GM10248 (cell line): ENCODE measurements around the gene LY6G5C.

Experiments
- CTCF ChIA-PET: fragments of 300-600 bp; sonication (Branson Sonifier 250); formaldehyde crosslinking; extraction: SDS; loops from one replicate; lab custom pipeline; 2021; ENCODE audit warnings: antibody characterized with exemption; lab: Yijun Ruan, JAX
- POLR2A ChIA-PET: fragments of 350-650 bp; sonication (Branson Sonifier 250); formaldehyde crosslinking; extraction: SDS; loops from one replicate; lab custom pipeline; 2020; ENCODE audit warnings: antibody characterized with exemption; lab: Yijun Ruan, JAX
- DNase-seq: peaks from one replicate; pipeline ENCODE4 v3.0.0; 2012; ENCODE audit errors: extremely low spot score
- TF ChIP-seq, protein P1 (sequence below): IDR thresholded peaks from 2 replicates; pipeline ENCODE4 v1.5.1; 2012; ENCODE audit warnings: mild to moderate bottlenecking, low read depth; ENCODE audit errors: extremely low read depth, missing control alignments, control extremely low read depth

The LY6G5C gene, protein sequence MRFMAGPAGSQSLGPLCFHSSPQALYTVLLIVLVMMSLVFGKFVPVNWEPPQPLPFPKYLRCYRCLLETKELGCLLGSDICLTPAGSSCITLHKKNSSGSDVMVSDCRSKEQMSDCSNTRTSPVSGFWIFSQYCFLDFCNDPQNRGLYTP

DNA sequence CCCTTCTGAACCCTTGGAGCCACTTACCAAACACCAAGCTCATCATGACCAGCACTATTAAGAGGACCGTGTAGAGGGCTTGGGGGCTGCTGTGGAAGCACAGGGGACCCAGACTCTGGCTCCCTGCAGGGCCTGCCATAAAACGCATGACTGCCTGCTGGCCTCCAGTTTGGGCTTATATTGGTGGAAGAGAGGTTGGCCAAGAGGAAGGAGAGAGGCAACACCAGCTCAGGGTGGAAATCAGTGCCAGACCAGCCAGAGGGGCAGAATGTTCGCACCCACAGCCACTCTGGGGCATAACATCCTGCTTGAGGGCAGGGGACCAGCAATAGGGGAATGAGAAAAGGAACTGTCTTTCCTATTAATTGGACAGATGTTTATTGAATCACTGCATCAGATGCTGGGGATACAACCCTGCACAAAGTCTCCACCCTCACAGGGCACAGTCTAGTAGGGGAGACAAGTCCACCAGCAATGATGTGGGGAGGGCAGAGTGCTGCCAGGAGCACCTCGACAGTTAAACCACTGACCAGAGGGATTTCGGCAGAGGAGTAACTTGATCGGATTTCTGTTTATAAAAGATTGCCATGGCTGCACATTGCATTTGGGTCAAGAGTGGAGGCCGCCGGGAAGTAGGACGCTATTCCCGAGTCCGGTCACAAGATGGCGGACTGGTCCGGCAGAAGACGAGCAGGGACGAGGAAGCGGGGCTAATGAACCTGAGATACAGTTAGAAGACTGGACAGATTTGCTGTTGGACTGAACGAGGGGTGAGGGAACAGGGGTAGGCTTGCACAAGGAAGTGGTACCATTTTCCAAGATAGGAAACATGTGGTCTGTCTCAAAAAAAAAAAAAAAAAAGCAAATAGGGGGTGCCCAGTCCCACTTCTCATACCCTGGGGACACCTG lies at the start of gene LY6G5C:
TSS of gene LY6G5C (minus strand) at position 842 of the 909 bp plus-strand sequence. CDS start at position 148, 694 bp downstream.
- POLR2A ChIA-PET, result interaction anchor here (0.6 kb wide), 1 partner anchor 10 kb away, joined by 3 read pairs; no protein-coding TSS in a partner anchor
- TF ChIP-seq, protein P1, sequence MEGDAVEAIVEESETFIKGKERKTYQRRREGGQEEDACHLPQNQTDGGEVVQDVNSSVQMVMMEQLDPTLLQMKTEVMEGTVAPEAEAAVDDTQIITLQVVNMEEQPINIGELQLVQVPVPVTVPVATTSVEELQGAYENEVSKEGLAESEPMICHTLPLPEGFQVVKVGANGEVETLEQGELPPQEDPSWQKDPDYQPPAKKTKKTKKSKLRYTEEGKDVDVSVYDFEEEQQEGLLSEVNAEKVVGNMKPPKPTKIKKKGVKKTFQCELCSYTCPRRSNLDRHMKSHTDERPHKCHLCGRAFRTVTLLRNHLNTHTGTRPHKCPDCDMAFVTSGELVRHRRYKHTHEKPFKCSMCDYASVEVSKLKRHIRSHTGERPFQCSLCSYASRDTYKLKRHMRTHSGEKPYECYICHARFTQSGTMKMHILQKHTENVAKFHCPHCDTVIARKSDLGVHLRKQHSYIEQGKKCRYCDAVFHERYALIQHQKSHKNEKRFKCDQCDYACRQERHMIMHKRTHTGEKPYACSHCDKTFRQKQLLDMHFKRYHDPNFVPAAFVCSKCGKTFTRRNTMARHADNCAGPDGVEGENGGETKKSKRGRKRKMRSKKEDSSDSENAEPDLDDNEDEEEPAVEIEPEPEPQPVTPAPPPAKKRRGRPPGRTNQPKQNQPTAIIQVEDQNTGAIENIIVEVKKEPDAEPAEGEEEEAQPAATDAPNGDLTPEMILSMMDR, result peak; percentile 77

DNA sequence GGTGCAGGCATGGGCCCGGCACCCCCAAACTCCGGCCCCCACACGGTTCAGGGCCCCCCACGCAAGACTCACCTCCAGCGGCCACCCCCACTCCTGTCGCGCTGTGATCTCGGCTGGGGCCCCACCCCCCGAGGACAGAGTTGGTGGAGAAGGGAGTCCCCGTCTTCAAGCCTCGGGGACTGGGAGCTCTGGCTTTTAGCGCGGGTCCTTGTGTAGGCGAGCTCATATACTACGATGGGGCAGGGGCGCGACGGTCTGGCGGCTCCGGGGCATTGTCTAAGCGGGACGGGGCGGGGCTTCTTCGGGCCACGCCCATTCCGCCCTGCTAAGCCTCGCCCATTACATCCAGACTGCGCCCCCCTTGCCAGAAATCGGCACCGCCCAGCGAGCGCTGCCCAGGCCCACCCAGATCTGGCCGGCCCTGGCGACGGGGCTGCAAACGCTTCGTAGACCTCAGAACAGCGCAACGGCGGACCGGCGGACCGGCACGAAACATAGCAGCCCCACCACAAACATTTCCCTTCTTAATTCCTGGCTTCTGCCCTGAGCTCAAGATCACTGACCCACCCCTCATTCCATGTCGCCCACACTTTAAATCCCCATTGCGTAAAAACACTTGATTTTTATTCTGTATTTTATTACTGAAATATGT lies 49.2 kb upstream of the LY6G5C start:
- ChIA-PET CTCF (interaction anchor here (0.7 to 7.2 kb wide), 26 partner anchors 9 to 138 kb away, joined by 3 to 64 read pairs (median 6); partner anchors contain the start of genes ABHD16A, C6orf47, CLIC1 and LSM2), POLR2A (interaction anchor here (0.5 to 1.1 kb wide), 3 partner anchors 9 to 97 kb away, joined by 4 to 6 read pairs (median 6); partner anchors contain the start of genes HSPA1A, HSPA1B and HSPA1L)
- DNase-seq, result peak; percentile 83
- TF ChIP-seq, protein P1, result no peak

More for the DNA sequence above, at the start of gene LY6G5C:
- CTCF ChIA-PET, result interaction anchor here (0.6 to 2.9 kb wide), 20 partner anchors 8 to 290 kb away, joined by 3 to 20 read pairs (median 4); partner anchors contain the start of genes ABHD16A, CSNK2B, HSPA1A and HSPA1L
- DNase-seq, result peak; percentile 83

DNA sequence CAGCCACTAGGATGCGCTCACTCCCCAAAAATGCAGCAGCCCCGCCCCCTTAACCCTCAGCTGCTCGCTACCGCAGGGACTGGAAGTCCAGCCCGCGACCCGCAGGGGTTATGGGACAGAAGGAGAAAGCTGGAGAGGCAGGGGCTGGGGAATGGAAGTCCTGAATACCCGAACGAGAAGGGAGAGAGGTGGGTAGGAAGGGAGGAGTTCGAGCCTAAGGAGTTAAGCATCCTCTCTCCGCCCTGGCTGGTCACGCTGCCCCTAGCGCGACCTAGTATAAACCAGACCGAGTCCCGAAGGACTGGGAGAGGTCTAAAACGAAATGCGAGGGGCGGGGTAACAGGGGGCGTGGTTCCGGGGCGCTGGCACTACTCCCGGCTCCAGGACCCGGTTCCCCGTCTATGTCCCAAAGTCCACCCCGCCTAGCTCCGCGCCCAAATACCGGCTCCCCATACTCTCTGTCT lies 48.7 kb upstream of the LY6G5C start:
- peak; percentile 79 for DNase-seq
- CTCF ChIA-PET, result interaction anchor here (0.7 to 7.2 kb wide), 23 partner anchors 9 to 139 kb away, joined by 3 to 64 read pairs (median 6); partner anchors contain the start of genes ABHD16A, CLIC1, LSM2 and LY6G5C
- TF ChIP-seq, protein P1, result peak; percentile 87
- POLR2A ChIA-PET, result interaction anchor here (0.5 to 1.1 kb wide), 3 partner anchors 86 to 1097 kb away, joined by 4 to 6 read pairs (median 5); partner anchors contain the start of genes HSPA1A, HSPA1B and HSPA1L

DNA sequence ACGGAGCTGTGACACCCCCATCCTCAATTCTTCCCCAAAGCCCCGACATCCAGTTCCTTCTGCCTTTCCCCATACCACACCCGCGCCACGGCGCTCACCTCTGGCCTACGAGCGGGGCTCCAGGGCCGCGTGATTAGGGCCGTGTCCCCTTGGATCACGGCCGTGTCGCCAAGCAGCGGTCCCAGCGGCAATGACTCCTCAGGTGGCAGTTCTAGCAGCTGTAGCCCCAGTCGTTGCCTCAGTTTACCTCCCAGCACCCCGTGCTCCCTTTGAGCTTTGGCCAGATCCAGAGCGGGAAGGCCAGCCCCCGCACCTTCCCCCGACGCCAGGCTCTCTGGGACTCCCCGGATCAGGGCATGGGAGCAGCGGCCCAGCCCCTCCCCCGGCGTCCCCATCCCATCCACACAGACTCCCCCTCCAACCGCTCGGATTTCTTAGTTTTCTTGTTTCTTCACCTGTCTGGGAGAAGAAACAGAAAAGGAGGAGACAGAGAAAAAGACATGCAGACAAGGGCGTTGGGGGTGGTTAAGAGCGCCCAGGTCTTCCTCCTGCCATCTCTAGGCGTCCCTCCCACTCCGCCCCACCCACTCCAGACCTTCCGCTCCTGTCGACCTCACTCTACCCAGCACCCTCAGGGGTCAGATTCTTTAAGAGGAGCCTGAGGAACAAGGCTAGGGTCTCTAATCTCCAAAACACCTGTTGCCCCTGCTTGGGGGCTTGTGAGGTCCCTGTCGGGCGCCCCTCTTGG lies 48.1 kb upstream of the LY6G5C start, which contains the start of gene DDAH2:
TSS of gene DDAH2 (minus strand) at position 533 of the 748 bp plus-strand sequence. CDS start at position 395, 138 bp downstream.
- no peak for DNase-seq
- CTCF ChIA-PET, result interaction anchor here (0.7 to 7.2 kb wide), 21 partner anchors 8 to 140 kb away, joined by 3 to 64 read pairs (median 6); partner anchors contain the start of genes ABHD16A, CLIC1, LSM2 and LY6G5C
- POLR2A ChIA-PET, result interaction anchor here (0.5 to 1.1 kb wide), 3 partner anchors 86 to 1096 kb away, joined by 4 to 6 read pairs (median 5); partner anchors contain the start of genes HSPA1A, HSPA1B and HSPA1L
- TF ChIP-seq, protein P1, result no peak

DNA sequence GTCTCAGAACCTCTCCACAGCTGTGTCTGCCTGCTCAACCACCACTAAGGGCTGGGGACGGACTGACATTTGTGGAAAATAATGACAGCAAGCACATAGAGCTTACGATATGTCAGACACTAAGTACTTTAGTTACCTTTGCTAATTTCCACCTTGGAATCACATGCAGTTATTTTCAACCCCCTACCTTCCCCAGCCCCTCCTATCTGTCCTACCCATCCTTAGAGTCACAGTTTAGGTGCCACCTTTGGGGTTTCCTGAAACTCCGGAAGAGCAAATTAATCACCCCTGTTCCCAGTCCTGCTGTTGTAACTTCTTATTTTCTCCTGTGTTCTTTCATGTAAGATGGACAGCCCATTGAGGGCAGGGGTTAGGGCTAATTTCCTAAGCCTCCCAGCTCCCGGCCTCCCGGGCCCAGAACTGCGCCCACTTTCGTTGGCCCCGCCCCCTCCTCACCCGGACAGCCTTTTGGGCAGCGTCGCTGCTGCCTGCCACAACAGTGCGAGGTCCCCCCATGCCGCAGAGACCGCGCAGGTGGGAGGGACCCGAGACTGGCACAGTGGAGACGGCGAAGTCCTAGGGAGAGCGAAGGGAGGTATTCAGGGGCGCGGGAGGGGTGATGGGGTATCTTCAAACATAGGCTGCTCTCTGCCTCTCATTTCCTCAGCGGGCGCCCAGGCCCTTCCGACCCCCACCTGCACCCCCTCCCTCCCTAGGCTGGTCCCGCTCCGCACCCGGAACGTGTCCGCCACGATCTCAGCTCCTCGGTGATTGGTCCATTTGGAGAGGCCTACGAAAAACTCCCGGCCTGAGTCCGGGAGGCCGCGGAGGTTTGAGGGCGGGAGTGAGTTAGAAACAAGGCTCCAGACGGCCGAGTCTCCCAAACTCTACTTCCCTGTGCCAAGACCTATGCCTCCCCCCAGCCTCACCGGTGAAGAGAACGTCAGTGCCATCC lies 47.1 kb upstream of the LY6G5C start:
- TF ChIP-seq, protein P1, result no peak
- no peak for DNase-seq
- POLR2A ChIA-PET, result interaction anchor here (1.0 to 1.7 kb wide), 6 partner anchors 8 to 135 kb away, joined by 3 to 6 read pairs (median 4); partner anchors contain the start of genes CLIC1, HSPA1A, HSPA1B and HSPA1L
- CTCF ChIA-PET, result interaction anchor here (1.2 to 7.2 kb wide), 11 partner anchors 11 to 102 kb away, joined by 3 to 64 read pairs (median 7); partner anchors contain the start of genes CLIC1, LY6G6D and MSH5
